ENCODE results near the gene UNC5C.

Gene UNC5C

GRCh38 chr4:95220205-95221175 lies 328.3 kb downstream of the UNC5C start:
- DNase-seq (ENCODE audit: low read depth) = no peak

DNA sequence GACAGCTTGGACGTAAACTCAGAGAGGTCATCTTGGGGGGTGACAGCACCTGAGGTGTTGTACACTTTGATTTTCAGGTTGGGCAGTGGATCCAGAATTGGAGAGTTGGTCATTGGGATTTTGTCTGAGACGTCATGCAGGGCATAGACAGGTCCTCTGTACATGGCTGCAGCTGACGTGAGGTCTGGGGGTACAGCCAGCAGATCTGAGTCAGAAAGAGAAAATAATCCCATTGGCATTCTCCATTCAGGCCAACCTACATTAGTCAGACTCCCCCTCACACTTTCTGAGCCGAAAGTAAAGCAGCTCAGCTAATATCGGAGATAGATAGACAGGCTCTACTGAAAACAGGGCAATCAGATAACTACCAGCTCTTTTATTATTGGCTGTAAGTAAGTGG lies 329.7 kb downstream of the UNC5C start:
- DNase-seq (ENCODE audit: low read depth) = no peak

GRCh38 chr4:95217197-95217596 lies 331.6 kb downstream of the UNC5C start:
- no peak for DNase-seq (ENCODE audit: low read depth)

GRCh38 chr4:95216636-95217035 lies 332.1 kb downstream of the UNC5C start:
- no peak for DNase-seq (ENCODE audit: low read depth)

- no peak for DNase-seq (ENCODE audit: low read depth)
Observed at GRCh38 chr4:95215991-95216605, 332.7 kb downstream of the UNC5C start.

DNA sequence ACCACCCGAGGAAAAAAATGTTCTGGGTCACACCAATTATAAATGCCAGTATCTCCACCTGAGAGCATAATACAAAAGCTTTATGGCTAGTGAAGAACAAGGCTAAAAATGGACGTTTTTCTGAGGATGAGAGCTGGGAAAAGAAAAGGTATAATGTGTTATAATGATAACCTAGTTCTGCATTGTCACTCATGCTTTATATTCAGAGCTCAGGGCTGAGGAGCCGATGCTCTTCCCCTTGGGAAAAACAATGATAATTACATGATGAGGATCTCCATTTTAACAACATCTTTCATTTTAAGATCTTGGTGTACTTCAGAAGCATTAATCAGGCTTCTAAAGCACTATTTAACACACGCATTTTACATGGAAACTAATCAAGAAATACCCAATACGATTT lies 333.7 kb downstream of the UNC5C start:
- no peak for DNase-seq (ENCODE audit: low read depth)

DNA sequence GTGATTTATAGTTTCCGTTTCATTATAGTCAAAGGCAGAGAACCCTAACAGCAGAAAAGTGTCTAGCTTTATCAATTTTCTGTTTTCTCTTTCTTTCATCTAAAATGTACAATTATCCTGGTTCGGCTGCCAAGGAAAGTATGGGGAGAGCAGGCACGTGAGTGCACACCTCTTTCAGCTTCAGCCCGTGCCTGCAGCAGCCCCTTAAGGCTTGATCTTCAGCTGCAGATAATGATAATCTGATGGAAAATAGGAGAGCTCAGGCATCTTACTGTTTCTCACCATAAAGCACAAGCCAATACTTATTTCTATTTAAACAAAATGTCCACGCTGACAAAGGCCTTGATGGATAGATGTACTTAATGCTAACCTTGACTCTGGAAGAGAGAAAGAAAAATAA lies 334.4 kb downstream of the UNC5C start:
- no peak for DNase-seq (ENCODE audit: low read depth)

- no peak for DNase-seq (ENCODE audit: low read depth)
Observed at GRCh38 chr4:95213366-95213765, 335.4 kb downstream of the UNC5C start.

- no peak for DNase-seq (ENCODE audit: low read depth)
Observed at GRCh38 chr4:95212692-95213091, 336.1 kb downstream of the UNC5C start.

DNA sequence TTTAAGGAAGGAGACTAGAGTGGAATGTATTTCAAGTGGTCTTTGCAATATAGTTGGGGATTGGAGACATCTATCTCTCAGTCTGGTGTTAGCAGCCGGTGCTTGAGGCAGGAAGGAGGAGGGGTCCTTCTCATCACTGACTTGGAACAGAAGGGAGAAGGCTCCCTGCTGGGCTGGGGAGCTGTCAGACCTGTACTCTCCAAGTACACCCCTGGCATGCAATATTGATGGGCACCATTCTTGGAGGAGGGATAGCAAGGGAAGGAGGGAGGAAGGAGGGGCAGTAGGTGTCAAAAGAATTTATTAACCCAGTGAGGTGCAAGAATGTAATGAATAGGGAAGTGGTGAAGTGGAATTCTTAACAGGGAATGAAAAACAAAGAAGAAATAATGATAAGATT lies 338.8 kb downstream of the UNC5C start:
- DNase-seq (ENCODE audit: low read depth) = no peak

GRCh38 chr4:95204873-95205272 lies 343.9 kb downstream of the UNC5C start:
- DNase-seq (ENCODE audit: low read depth) = no peak

GRCh38 chr4:95204267-95204844 lies 344.4 kb downstream of the UNC5C start:
- DNase-seq (ENCODE audit: low read depth) = no peak

DNA sequence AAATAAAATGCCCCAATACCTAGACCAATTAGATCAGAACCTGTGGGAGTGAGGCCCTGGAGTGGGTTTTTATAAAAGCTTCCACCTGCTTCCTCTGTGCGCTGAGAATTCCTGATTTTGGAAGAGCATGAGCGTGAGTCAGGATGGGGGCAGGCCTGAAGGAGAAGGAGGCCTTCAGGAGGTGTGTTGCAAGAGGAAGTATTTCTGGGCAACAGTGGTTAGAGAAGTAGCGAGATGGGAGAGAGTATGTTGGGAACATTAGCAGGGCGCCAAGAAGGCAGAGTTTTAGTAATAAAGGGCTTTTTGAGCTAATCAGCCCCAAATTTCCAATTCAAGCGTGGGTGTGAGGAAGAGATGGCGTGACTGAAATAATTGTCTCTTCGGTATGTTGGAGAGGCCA lies 349.8 kb downstream of the UNC5C start:
- no peak for DNase-seq (ENCODE audit: low read depth)

- no peak for DNase-seq (ENCODE audit: low read depth)
Observed at GRCh38 chr4:95197353-95197752, 351.4 kb downstream of the UNC5C start.

GRCh38 chr4:95193391-95194224 lies 355.2 kb downstream of the UNC5C start:
- no peak for DNase-seq (ENCODE audit: low read depth)

GRCh38 chr4:95191537-95191936 lies 357.2 kb downstream of the UNC5C start:
- no peak for DNase-seq (ENCODE audit: low read depth)

GRCh38 chr4:95190751-95191436 lies 357.9 kb downstream of the UNC5C start:
- no peak for DNase-seq (ENCODE audit: low read depth)

DNA sequence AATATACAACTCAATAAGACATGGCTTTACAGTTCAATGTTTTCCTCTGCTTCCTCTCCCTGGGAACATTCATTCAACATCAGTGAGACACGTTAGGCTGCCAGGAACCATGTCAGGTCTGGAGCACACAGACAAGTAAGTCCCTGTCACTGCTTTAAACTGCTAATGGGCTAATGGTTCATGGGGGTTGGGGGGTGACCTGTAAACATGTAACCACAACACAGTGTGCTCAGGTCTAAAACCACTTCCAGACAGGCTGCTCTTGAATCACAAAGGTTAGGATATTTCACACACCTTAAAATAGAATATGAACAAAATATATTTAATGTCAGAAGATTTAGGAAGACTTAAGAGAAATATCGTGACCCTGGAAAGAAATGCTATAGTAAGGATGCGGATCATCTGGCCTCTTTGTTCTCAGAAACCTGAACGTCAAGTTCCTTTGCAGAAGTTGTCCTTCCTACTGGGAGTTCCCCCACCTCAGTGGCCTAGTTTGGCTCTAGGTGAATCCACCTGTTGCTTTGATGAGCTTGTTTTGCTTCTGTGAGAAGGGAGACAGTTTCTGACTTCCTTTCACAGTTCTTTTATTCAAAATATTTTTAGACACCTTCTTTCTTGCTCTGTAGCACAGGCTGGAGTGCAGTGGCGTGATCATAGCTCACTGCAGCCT lies 359.9 kb downstream of the UNC5C start:
- DNase-seq (ENCODE audit: low read depth) = no peak

GRCh38 chr4:95186666-95187065 lies 362.1 kb downstream of the UNC5C start:
- no peak for DNase-seq (ENCODE audit: low read depth)

GRCh38 chr4:95183656-95184408 lies 364.9 kb downstream of the UNC5C start:
- DNase-seq (ENCODE audit: low read depth) = no peak

Data from activated gamma-delta T cell treated with anti-CD3 and anti-CD28 coated beads, Interleukin-2, amount 50 U/mL, for 16 hours (primary cell).